Measurements from ENCODE around the gene EFCAB13. TPM values are rescaled to one million over a fixed set of nuclear protein-coding genes. Genes with fewer than 3 reads are reported as not detected.

EFCAB13 gene
- total and polyA plus RNA-seq, 7 experiments from 2014 or later = 3.7 to 37.4 (median 18.4) TPM

DNA sequence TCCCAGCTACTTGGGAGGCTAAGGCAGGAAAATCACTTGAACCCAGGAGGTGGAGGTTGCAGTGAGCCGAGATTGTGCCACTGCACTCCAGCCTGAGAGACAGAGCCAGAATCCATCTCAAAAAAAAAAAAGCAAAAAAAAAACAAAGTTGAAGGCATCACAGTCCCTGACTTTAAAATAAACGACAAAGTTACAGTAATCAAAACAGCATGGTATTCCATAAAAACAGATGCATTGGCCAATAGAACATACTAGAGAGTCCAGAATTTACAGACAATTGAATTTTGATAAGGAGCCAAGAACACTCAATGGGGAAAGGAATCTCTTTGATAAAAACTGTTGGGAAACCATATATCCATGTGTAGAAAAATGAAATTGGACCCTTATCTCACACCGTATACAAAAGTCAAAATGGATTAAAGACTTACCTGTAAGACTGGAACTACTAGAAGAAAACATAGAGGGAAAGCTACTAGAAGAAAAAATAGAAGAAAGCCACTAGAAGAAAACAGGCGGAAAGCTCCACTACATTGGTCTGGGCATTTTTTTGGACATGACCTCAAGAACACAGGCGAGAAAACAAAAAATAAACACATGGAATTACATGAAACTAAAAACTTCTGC is 2.8 kb upstream of the EFCAB13 start:
- CTCF ChIA-PET = interaction anchor here (0.7 kb wide), 1 partner anchor 1134 kb away, joined by 4 read pairs; no protein-coding TSS in a partner anchor
- H3K36me3 Mint-ChIP-seq = peaks cover 0 to 2% (median 0%) of the 10 kb centered on the region in 5 donors
- intact Hi-C loops (cut with micrococcal nuclease) = loop anchor here (5.0 kb wide), 2 partner anchors 296 to 576 kb away; partner anchors contain the start of gene SP2 (in 1 of the 2)
- H3K9me3 ChIP-seq (ENCODE audit: control insufficient read depth in 2 of 3, low read length in 3 of 3) = no peaks in the 10 kb centered on the region
- peaks cover 0 to 3% of the 10 kb centered on the region in 2 donors for H3K4me1 ChIP-seq (ENCODE audit: control insufficient read depth in 2 of 2, insufficient read depth in 2 of 2, low read length in 2 of 2)
- H3K4me1 Mint-ChIP-seq = peaks cover 13 to 26% (median 22%) of the 10 kb centered on the region in 7 donors
- DNase-seq (no peak), ATAC-seq (no peak)
- no peak overlapping the region for H3K27ac Mint-ChIP-seq
- no peak overlapping the region for H3K4me3 ChIP-seq (ENCODE audit: low read length)
- peaks cover 0 to 6% (median 0%) of the 10 kb centered on the region in 11 donors for H3K9me3 Mint-ChIP-seq
- no peak overlapping the region for H3K4me3 Mint-ChIP-seq
- no peak overlapping the region for H3K27ac ChIP-seq (ENCODE audit: low read depth, low read length)
- H3K27me3 Mint-ChIP-seq = peaks cover 0 to 35% (median 0%) of the 10 kb centered on the region in 5 donors
- H3K27me3 ChIP-seq (ENCODE audit: control insufficient read depth in 2 of 2, insufficient read depth in 2 of 2, low read length in 2 of 2) = no peaks in the 10 kb centered on the region
- H3K36me3 ChIP-seq (ENCODE audit: control insufficient read depth in 2 of 3, insufficient read depth in 3 of 3, low read length in 3 of 3) = no peaks in the 10 kb centered on the region
- POLR2A ChIA-PET = no interaction called here

- peak overlapping the region; percentile 93 for H3K4me3 ChIP-seq (ENCODE audit: low read length)
- H3K4me3 Mint-ChIP-seq = peak overlapping the region; percentile 92 to 100 (median 98)
- H3K27me3 ChIP-seq (ENCODE audit: control insufficient read depth in 2 of 2, insufficient read depth in 2 of 2, low read length in 2 of 2) = no peaks in the 10 kb centered on the region
- intact Hi-C loops (cut with micrococcal nuclease) = loop anchor here (1.0 to 5.0 kb wide), 5 partner anchors 119 to 573 kb away; partner anchors contain the start of genes CDC27 (in 1 of the 2), KPNB1 (in 1 of the 2) and SP2 (in 1 of the 2)
- H3K4me1 ChIP-seq (ENCODE audit: control insufficient read depth in 2 of 2, insufficient read depth in 2 of 2, low read length in 2 of 2) = peaks cover 0 to 3% of the 10 kb centered on the region in 2 donors
- peaks cover 0 to 10% (median 2%) of the 10 kb centered on the region in 5 donors for H3K36me3 Mint-ChIP-seq
- peaks cover 0 to 30% (median 0%) of the 10 kb centered on the region in 5 donors for H3K27me3 Mint-ChIP-seq
- H3K4me1 Mint-ChIP-seq = peaks cover 13 to 26% (median 22%) of the 10 kb centered on the region in 7 donors
- peak overlapping the region; percentile 76 for H3K27ac ChIP-seq (ENCODE audit: low read depth, low read length)
- CTCF ChIA-PET = no interaction called here
- peaks cover 0 to 6% (median 0%) of the 10 kb centered on the region in 11 donors for H3K9me3 Mint-ChIP-seq
- POLR2A ChIA-PET = interaction anchor here (0.5 to 1.9 kb wide), 9 partner anchors 9 to 413 kb away, joined by 3 to 6 read pairs (median 3); partner anchors contain the start of gene KPNB1
- ATAC-seq (peak; percentile 68), DNase-seq (peak; percentile 38 to 73 (median 66))
- no peaks in the 10 kb centered on the region for H3K36me3 ChIP-seq (ENCODE audit: control insufficient read depth in 2 of 3, insufficient read depth in 3 of 3, low read length in 3 of 3)
- no peaks in the 10 kb centered on the region for H3K9me3 ChIP-seq (ENCODE audit: control insufficient read depth in 2 of 3, low read length in 3 of 3)
- H3K27ac Mint-ChIP-seq = peak overlapping the region; percentile 91 to 99 (median 98)
These were observed 667 bp downstream of the EFCAB13 start for GRCh38 chr17:47324224-47325020.

- H3K36me3 ChIP-seq (ENCODE audit: control insufficient read depth in 2 of 3, insufficient read depth in 3 of 3, low read length in 3 of 3) = no peaks in the 10 kb centered on the region
- peak overlapping the region; percentile 93 for H3K4me3 ChIP-seq (ENCODE audit: low read length)
- POLR2A ChIA-PET = interaction anchor here (0.9 to 1.6 kb wide), 3 partner anchors 8 to 140 kb away, joined by 3 to 6 read pairs (median 3); no protein-coding TSS in a partner anchor
- Mint-ChIP-seq H3K4me3 (peak overlapping the region; percentile 92 to 100 (median 98)), H3K9me3 (peaks cover 0 to 6% (median 0%) of the 10 kb centered on the region in 11 donors), H3K4me1 (peaks cover 13 to 26% (median 22%) of the 10 kb centered on the region in 7 donors), H3K27ac (peak overlapping the region; percentile 31 to 99 (median 98)), H3K36me3 (peaks cover 0 to 15% (median 4%) of the 10 kb centered on the region in 5 donors), H3K27me3 (peaks cover 0 to 30% (median 0%) of the 10 kb centered on the region in 5 donors)
- no peaks in the 10 kb centered on the region for H3K9me3 ChIP-seq (ENCODE audit: control insufficient read depth in 2 of 3, low read length in 3 of 3)
- no peak for ATAC-seq
- peak overlapping the region; percentile 76 for H3K27ac ChIP-seq (ENCODE audit: low read depth, low read length)
- H3K27me3 ChIP-seq (ENCODE audit: control insufficient read depth in 2 of 2, insufficient read depth in 2 of 2, low read length in 2 of 2) = no peaks in the 10 kb centered on the region
- H3K4me1 ChIP-seq (ENCODE audit: control insufficient read depth in 2 of 2, insufficient read depth in 2 of 2, low read length in 2 of 2) = peaks cover 0 to 3% of the 10 kb centered on the region in 2 donors
- intact Hi-C loops (cut with micrococcal nuclease) = loop anchor here in 1 of 2 donors (2.0 kb wide), 1 partner anchor 136 kb away; the partner anchor contains the start of gene CDC27
- CTCF ChIA-PET = no interaction called here
- DNase-seq = no peak
These were observed 1.4 kb downstream of the EFCAB13 start for GRCh38 chr17:47325176-47325575.

DNA sequence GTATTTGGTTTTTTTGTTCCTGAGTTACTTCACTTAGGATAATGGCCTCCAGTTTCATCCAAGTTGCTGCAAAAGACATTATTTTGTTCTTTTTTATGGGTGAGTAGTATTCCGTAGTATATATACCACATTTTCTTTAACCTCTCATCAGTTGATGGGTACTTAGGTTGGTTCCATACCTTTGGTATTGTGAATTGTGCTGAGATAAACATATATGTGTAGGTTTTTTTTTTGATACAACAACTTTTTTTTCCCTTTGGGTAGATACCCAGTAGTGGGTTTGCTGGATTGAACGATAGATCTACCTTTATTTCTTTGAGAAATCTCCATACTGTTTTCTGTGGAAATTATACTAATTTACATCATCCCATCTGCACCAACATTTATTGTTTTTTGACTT is 6.8 kb downstream of the EFCAB13 start:
- Mint-ChIP-seq H3K36me3 (peaks cover 14 to 54% (median 44%) of the 10 kb centered on the region in 5 donors), H3K27me3 (peaks cover 0 to 15% (median 0%) of the 10 kb centered on the region in 5 donors), H3K9me3 (peaks cover 0 to 5% (median 0%) of the 10 kb centered on the region in 11 donors), H3K27ac (no peak overlapping the region), H3K4me1 (peaks cover under 1 to 5% (median 1%) of the 10 kb centered on the region in 7 donors), H3K4me3 (no peak overlapping the region)
- ChIA-PET POLR2A (no interaction called here), CTCF (no interaction called here)
- H3K4me1 ChIP-seq (ENCODE audit: control insufficient read depth in 2 of 2, insufficient read depth in 2 of 2, low read length in 2 of 2) = no peaks in the 10 kb centered on the region
- no peaks in the 10 kb centered on the region for H3K36me3 ChIP-seq (ENCODE audit: control insufficient read depth in 2 of 3, insufficient read depth in 3 of 3, low read length in 3 of 3)
- H3K4me3 ChIP-seq (ENCODE audit: low read length) = no peak overlapping the region
- intact Hi-C loops (cut with micrococcal nuclease) = no loop called here
- DNase-seq (no peak), ATAC-seq (no peak)
- no peaks in the 10 kb centered on the region for H3K27me3 ChIP-seq (ENCODE audit: control insufficient read depth in 2 of 2, insufficient read depth in 2 of 2, low read length in 2 of 2)
- no peaks in the 10 kb centered on the region for H3K9me3 ChIP-seq (ENCODE audit: control insufficient read depth in 2 of 3, low read length in 3 of 3)
- H3K27ac ChIP-seq (ENCODE audit: low read depth, low read length) = no peak overlapping the region

DNA sequence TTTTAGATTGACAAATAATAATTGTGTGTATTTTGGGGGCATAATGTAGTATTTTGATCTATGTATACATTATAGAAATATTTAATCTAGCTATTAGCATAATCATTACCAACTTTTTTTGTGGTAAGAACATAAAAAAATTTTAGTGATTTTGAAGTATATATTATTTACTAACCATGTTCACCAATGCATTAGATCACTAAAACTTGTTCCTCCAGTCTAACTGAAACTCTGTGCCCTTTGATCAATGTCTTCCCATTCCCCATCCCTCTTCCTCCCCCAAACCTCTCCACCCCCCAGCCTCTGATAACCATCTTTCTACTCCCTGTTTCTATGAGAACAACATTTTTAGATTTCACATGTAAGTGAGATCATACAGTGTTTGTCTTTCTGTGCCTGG is 8.5 kb downstream of the EFCAB13 start:
- no peaks in the 10 kb centered on the region for H3K36me3 ChIP-seq (ENCODE audit: control insufficient read depth in 2 of 3, insufficient read depth in 3 of 3, low read length in 3 of 3)
- H3K27me3 Mint-ChIP-seq = peaks cover 0 to 11% (median 0%) of the 10 kb centered on the region in 5 donors
- H3K4me3 Mint-ChIP-seq = no peak overlapping the region
- POLR2A ChIA-PET = no interaction called here
- intact Hi-C loops (cut with micrococcal nuclease) = no loop called here
- no peaks in the 10 kb centered on the region for H3K27me3 ChIP-seq (ENCODE audit: control insufficient read depth in 2 of 2, insufficient read depth in 2 of 2, low read length in 2 of 2)
- no peak for DNase-seq
- peaks cover 0 to 3% (median 0%) of the 10 kb centered on the region in 7 donors for H3K4me1 Mint-ChIP-seq
- H3K27ac ChIP-seq (ENCODE audit: low read depth, low read length) = no peak overlapping the region
- H3K4me3 ChIP-seq (ENCODE audit: low read length) = no peak overlapping the region
- no peaks in the 10 kb centered on the region for H3K4me1 ChIP-seq (ENCODE audit: control insufficient read depth in 2 of 2, insufficient read depth in 2 of 2, low read length in 2 of 2)
- no peaks in the 10 kb centered on the region for H3K9me3 ChIP-seq (ENCODE audit: control insufficient read depth in 2 of 3, low read length in 3 of 3)
- ATAC-seq = no peak
- CTCF ChIA-PET = no interaction called here
- H3K36me3 Mint-ChIP-seq = peaks cover 14 to 60% (median 50%) of the 10 kb centered on the region in 5 donors
- H3K9me3 Mint-ChIP-seq = peaks cover 0 to 5% (median 0%) of the 10 kb centered on the region in 11 donors
- H3K27ac Mint-ChIP-seq = no peak overlapping the region

GRCh38 chr17:47335101-47335936 is 11.6 kb downstream of the EFCAB13 start:
- peaks cover 14 to 59% (median 45%) of the 10 kb centered on the region in 5 donors for H3K36me3 Mint-ChIP-seq
- no peaks in the 10 kb centered on the region for H3K27me3 ChIP-seq (ENCODE audit: control insufficient read depth in 2 of 2, insufficient read depth in 2 of 2, low read length in 2 of 2)

More at GRCh38 chr17:47335101-47335936, 11.6 kb downstream of the EFCAB13 start:
- no peaks in the 10 kb centered on the region for H3K9me3 ChIP-seq (ENCODE audit: control insufficient read depth in 2 of 3, low read length in 3 of 3)
- peaks cover 0 to 5% (median 0%) of the 10 kb centered on the region in 11 donors for H3K9me3 Mint-ChIP-seq
- POLR2A ChIA-PET = no interaction called here
- intact Hi-C loops (cut with micrococcal nuclease) = no loop called here
- H3K4me3 Mint-ChIP-seq = no peak overlapping the region
- ATAC-seq (no peak), DNase-seq (no peak)
- H3K36me3 ChIP-seq (ENCODE audit: control insufficient read depth in 2 of 3, insufficient read depth in 3 of 3, low read length in 3 of 3) = no peaks in the 10 kb centered on the region
- H3K27ac ChIP-seq (ENCODE audit: low read depth, low read length) = no peak overlapping the region
- peaks cover 0 to 9% (median 0%) of the 10 kb centered on the region in 5 donors for H3K27me3 Mint-ChIP-seq
- H3K27ac Mint-ChIP-seq = no peak overlapping the region
- H3K4me1 Mint-ChIP-seq = peaks cover 0 to 3% (median 0%) of the 10 kb centered on the region in 7 donors
- H3K4me1 ChIP-seq (ENCODE audit: control insufficient read depth in 2 of 2, insufficient read depth in 2 of 2, low read length in 2 of 2) = no peaks in the 10 kb centered on the region
- H3K4me3 ChIP-seq (ENCODE audit: low read length) = no peak overlapping the region
- CTCF ChIA-PET = no interaction called here
